H1 (cell line): Measurements from ENCODE around the gene ANKRD66. TPM values are rescaled to one million over a fixed set of nuclear protein-coding genes. Genes with fewer than 3 reads are reported as not detected.

Experiments used
- CTCF ChIA-PET: fragments of 300-600 bp; sonication (Branson Sonifier 250); formaldehyde crosslinking; loops from one replicate; lab custom pipeline; 2021; ENCODE audit not compliant: partially characterized antibody; lab: Charles Lee
- POLR2A ChIA-PET: fragments of 300-600 bp; sonication (Branson Sonifier 250); formaldehyde crosslinking; loops from one replicate; lab custom pipeline; 2021; ENCODE audit warnings: inconsistent platforms; ENCODE audit not compliant: partially characterized antibody; lab: Charles Lee
- DNase-seq, 2 experiments: peaks; one replicate each; pipeline versions ENCODE4 v3.0.0 to v3.0.0-alpha.2; 2010 to 2022; ENCODE audit warnings: low spot score in 2 of 2, low read depth in 1 of 2, mixed read lengths in 1 of 2
- FAIRE-seq: peaks from 2 replicates; lab custom pipeline; 2011; peaks lifted over from hg19 to GRCh38; lab: Jason Lieb, UNC
- H2AFZ ChIP-seq: 2 replicates; pipeline ENCODE4 v1.8.1; 2012; ENCODE audit warnings: low read length, inconsistent platforms
- H2AK5ac ChIP-seq: 2 replicates; pipeline ENCODE4 v1.6.1; 2013; ENCODE audit warnings: low read depth, low read length
- H2BK120ac ChIP-seq: replicated peaks from 2 replicates; pipeline ENCODE3; 2013; ENCODE audit warnings: low read depth, low read length, inconsistent platforms
- H2BK12ac ChIP-seq: 2 replicates; pipeline ENCODE4 v1.6.1; 2013; ENCODE audit warnings: low read depth, low read length
- H2BK15ac ChIP-seq: 2 replicates; pipeline ENCODE4 v1.6.1; 2013; ENCODE audit warnings: low read length
- H2BK20ac ChIP-seq: 2 replicates; pipeline ENCODE4 v1.6.1; 2013; ENCODE audit warnings: low read length
- H2BK5ac ChIP-seq: 2 replicates; pipeline ENCODE4 v1.6.1; 2013; ENCODE audit warnings: low read depth, low read length
- H3K14ac ChIP-seq: 2 replicates; pipeline ENCODE4 v1.6.1; 2013; ENCODE audit warnings: inconsistent platforms; ENCODE audit not compliant: insufficient read length
- H3K18ac ChIP-seq: 2 replicates; pipeline ENCODE4 v1.6.1; 2013; ENCODE audit warnings: low read length; ENCODE audit errors: extremely low read depth
- H3K23ac ChIP-seq: 2 replicates; pipeline ENCODE4 v1.6.1; 2013; ENCODE audit warnings: inconsistent platforms; ENCODE audit not compliant: insufficient read length
- H3K23me2 ChIP-seq: 2 replicates; pipeline ENCODE4 v1.6.1; 2013; ENCODE audit warnings: low read depth, low read length
- H3K27ac ChIP-seq: 2 replicates; pipeline ENCODE4 v1.6.1; 2011; ENCODE audit warnings: low read depth, low read length, inconsistent platforms
- H3K27me3 ChIP-seq, 4 experiments: replicated peaks in 1 of 4; 1 replicate in 1 of 4; 2 replicates in 3 of 4; pipeline versions ENCODE4 v1.6.1 to v1.8.1; 2011 to 2013; ENCODE audit warnings: low read length in 3 of 4, mild to moderate bottlenecking in 3 of 4, inconsistent platforms in 2 of 4, mixed read lengths in 2 of 4, moderate library complexity in 1 of 4; ENCODE audit not compliant: control insufficient read depth in 3 of 4, insufficient read depth in 3 of 4; ENCODE audit errors: extremely low read depth in 1 of 4
- H3K36me3 ChIP-seq, 4 experiments: 2 replicates each; pipeline versions ENCODE4 v1.6.1 to v1.8.1; 2011 to 2013; ENCODE audit warnings: mild to moderate bottlenecking in 4 of 4, low read length in 3 of 4, moderate library complexity in 2 of 4, control low read depth in 1 of 4, inconsistent platforms in 1 of 4; ENCODE audit not compliant: insufficient read depth in 4 of 4, control insufficient read depth in 2 of 4
- H3K4ac ChIP-seq: replicated peaks from 2 replicates; pipeline ENCODE3; 2013; ENCODE audit warnings: low read length, low read depth, mixed read lengths, inconsistent platforms; ENCODE audit not compliant: insufficient read length
- H3K4me1 ChIP-seq, 4 experiments: replicated peaks in 1 of 4; 1 replicate in 1 of 4; 2 replicates in 3 of 4; pipeline versions ENCODE4 v1.6.1 to v1.8.1; 2011 to 2013; ENCODE audit warnings: low read length in 3 of 4, inconsistent platforms in 2 of 4, mixed read lengths in 1 of 4; ENCODE audit not compliant: insufficient read depth in 4 of 4, control insufficient read depth in 3 of 4
- H3K4me2 ChIP-seq, 2 experiments: 2 replicates each; pipeline versions ENCODE4 v1.6.1 to v1.8.1; 2011 to 2013; ENCODE audit warnings: low read depth in 2 of 2, low read length in 2 of 2, control low read depth in 1 of 2, inconsistent platforms in 1 of 2, mild to moderate bottlenecking in 1 of 2; ENCODE audit not compliant: insufficient read depth in 1 of 2
- H3K4me3 ChIP-seq, 4 experiments: fragments of 200-600, 300-600 bp in 1 of 4; sonication (generic), shearing (Covaris generic), sonication (Bioruptor Twin) in 1 of 4; 2 replicates each; pipeline versions ENCODE4 v1.5.1 to v1.8.1; 2011 to 2016; ENCODE audit warnings: low read length in 4 of 4, low read depth in 3 of 4, control low read depth in 2 of 4, inconsistent platforms in 2 of 4, mild to moderate bottlenecking in 2 of 4, mixed read lengths in 1 of 4, moderate library complexity in 1 of 4; ENCODE audit not compliant: insufficient read depth in 2 of 4; ENCODE audit errors: extremely low read depth in 1 of 4
- H3K56ac ChIP-seq: replicated peaks from 2 replicates; pipeline ENCODE3; 2013; ENCODE audit warnings: low read depth, mild to moderate bottlenecking, mixed read lengths, low read length, inconsistent platforms; ENCODE audit not compliant: insufficient read length
- H3K79me1 ChIP-seq: 2 replicates; pipeline ENCODE4 v1.6.1; 2013; ENCODE audit warnings: low read depth, low read length, control low read depth
- H3K79me2 ChIP-seq, 2 experiments: 2 replicates each; pipeline versions ENCODE4 v1.6.1 to v1.8.1; 2012 to 2013; ENCODE audit warnings: low read length in 2 of 2, mild to moderate bottlenecking in 2 of 2, inconsistent platforms in 1 of 2; ENCODE audit not compliant: insufficient read depth in 2 of 2, control insufficient read depth in 1 of 2
- H3K9ac ChIP-seq, 4 experiments: replicated peaks in 1 of 4; 1 replicate in 1 of 4; 2 replicates in 3 of 4; pipeline versions ENCODE4 v1.6.1 to v1.8.1; 2011 to 2013; ENCODE audit warnings: low read depth in 3 of 4, low read length in 3 of 4, control low read depth in 2 of 4, mild to moderate bottlenecking in 2 of 4, moderate library complexity in 2 of 4, inconsistent platforms in 1 of 4; ENCODE audit errors: extremely low read depth in 1 of 4
- H3K9me3 ChIP-seq, 2 experiments: 2 replicates each; pipeline versions ENCODE4 v1.6.1 to v1.8.1; 2012 to 2013; ENCODE audit warnings: mild to moderate bottlenecking in 2 of 2, moderate library complexity in 2 of 2, control low read depth in 1 of 2, inconsistent platforms in 1 of 2, low read depth in 1 of 2, low read length in 1 of 2, mixed read lengths in 1 of 2; ENCODE audit not compliant: insufficient read depth in 2 of 2
- H4K20me1 ChIP-seq, 2 experiments: replicated peaks in 1 of 2; 2 replicates each; pipeline versions ENCODE3 to v1.8.1; 2011 to 2013; ENCODE audit warnings: inconsistent platforms in 2 of 2, low read length in 2 of 2, mild to moderate bottlenecking in 1 of 2; ENCODE audit not compliant: insufficient read depth in 2 of 2, control insufficient read depth in 1 of 2
- H4K5ac ChIP-seq: 2 replicates; pipeline ENCODE4 v1.6.1; 2013; ENCODE audit warnings: low read length, low read depth, mixed read lengths, inconsistent platforms; ENCODE audit not compliant: insufficient read length
- H4K8ac ChIP-seq: 2 replicates; pipeline ENCODE4 v1.8.0; 2013; ENCODE audit warnings: mild to moderate bottlenecking, moderate library complexity, low read length, inconsistent platforms; ENCODE audit not compliant: insufficient read depth; ENCODE audit errors: extremely low read depth
- H4K91ac ChIP-seq: replicated peaks from 2 replicates; pipeline ENCODE3; 2013; ENCODE audit warnings: low read length, mixed read lengths, inconsistent platforms; ENCODE audit not compliant: insufficient read length
- CEBPB ChIP-seq: IDR thresholded peaks from 2 replicates; pipeline ENCODE4 v1.6.1; 2012; ENCODE audit warnings: low read depth, low read length
- WGBS, 2 experiments: shearing (Covaris generic) in 1 of 2; methylation state at CpG; one replicate each; pipeline versions ENCODE4 v1.1.6 to v1.1.7; 2013 to 2015; ENCODE audit warnings: low lambda C conversion rate in 2 of 2, mixed read lengths in 2 of 2, inconsistent platforms in 1 of 2, low coverage in 1 of 2, missing lambda C conversion rate in 1 of 2; ENCODE audit not compliant: insufficient replicate concordance in 2 of 2, insufficient coverage in 1 of 2, insufficient read length in 1 of 2; ENCODE audit errors: extremely low coverage in 1 of 2, missing lambda C conversion rate in 1 of 2; 5-methylcytosine and 5-hydroxymethylcytosine counted together
- polyA plus RNA-seq, 7 experiments: library from polyadenylated mRNA; depleted of rRNA in 3 of 7; stranded (reverse) in 5 of 7; unstranded in 2 of 7; fragments of >200 nt in 5 of 7; fragments of 200-250 nt in 2 of 7; gene quantifications; 1 replicate in 5 of 7; 2 replicates in 1 of 7; 4 replicates in 1 of 7; pipeline versions ENCODE4 v1.2.1 to v1.2.3, GENCODE V29; 2011 to 2013; ENCODE audit warnings: missing spikeins in 2 of 7, mixed read lengths in 2 of 7
- total RNA-seq: library from RNA; stranded (reverse); fragmentation: NEBNext Ultra II Directional; extraction: Animal tissue kit (Norgen Biotek cat#: 25700); gene quantifications from 2 replicates; pipeline ENCODE4 v1.2.1, GENCODE V29; 2021

ANKRD66 gene
- total and polyA plus RNA-seq, 2 of the 8 experiments (the other 6 are each of a cell fraction or from before 2014, with no cell fraction given): 0.05 TPM; not detected in 1

DNA sequence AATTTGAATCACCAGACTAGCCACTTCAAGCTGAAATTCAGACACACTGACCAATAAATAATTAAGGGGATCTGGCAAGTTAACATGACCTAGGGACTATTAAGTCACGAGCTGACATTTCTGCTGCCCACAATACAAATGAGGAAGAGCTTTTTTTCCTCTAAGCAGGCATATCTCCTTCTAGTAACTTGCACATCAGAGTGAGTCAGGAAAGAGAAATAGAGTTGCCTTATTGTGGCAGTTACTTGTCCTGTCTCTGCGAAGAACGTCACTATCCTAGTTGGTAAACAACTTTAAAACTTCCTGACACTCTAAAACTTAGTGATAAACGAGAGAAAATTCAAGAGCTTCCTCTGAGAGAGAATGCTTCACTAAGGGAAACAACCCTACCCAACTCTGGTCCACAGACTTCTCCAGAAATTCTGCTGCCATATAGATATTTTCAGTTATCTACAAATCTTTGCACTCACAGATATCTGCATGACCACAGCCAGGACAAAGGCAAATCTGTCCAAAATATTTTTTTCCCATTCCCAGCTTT lies 15.7 kb upstream of the ANKRD66 start:
- no peak for FAIRE-seq
- Histone ChIP-seq H4K8ac (no peak overlapping the region), H2AFZ (no peak overlapping the region), H3K4me2 (no peak overlapping the region), H2BK20ac (no peak overlapping the region), H2BK120ac (no peak overlapping the region), H3K18ac (no peak overlapping the region), H2AK5ac (no peak overlapping the region), H3K36me3 (no peaks in the 10 kb centered on the region), H2BK12ac (no peak overlapping the region), H2BK5ac (no peak overlapping the region), H3K79me1 (no peaks in the 10 kb centered on the region), H3K4me1 (peaks cover 0 to 1% (median 0%) of the 10 kb centered on the region in 4 experiments; a peak in 3 of 7 replicates), H3K27me3 (peaks cover 0 to 14% (median 7%) of the 10 kb centered on the region in 4 experiments; a peak in 5 of 7 replicates), H3K23ac (no peak overlapping the region), H3K4me3 (no peak overlapping the region), H3K4ac (no peak overlapping the region), H3K14ac (no peak overlapping the region), H2BK15ac (no peak overlapping the region), H3K9me3 (no peaks in the 10 kb centered on the region), H3K27ac (no peak overlapping the region), H3K56ac (no peak overlapping the region), H4K5ac (no peak overlapping the region), H4K91ac (no peak overlapping the region), H3K23me2 (peaks cover 15% of the 10 kb centered on the region), H3K79me2 (no peaks in the 10 kb centered on the region), H3K9ac (no peak overlapping the region), H4K20me1 (no peaks in the 10 kb centered on the region)
- CTCF ChIA-PET: interaction anchor here (0.9 to 1.1 kb wide), 3 partner anchors 44 to 290 kb away, joined by 3 read pairs; no protein-coding TSS in a partner anchor
- POLR2A ChIA-PET: no interaction called here
- no peak for DNase-seq
- TF ChIP-seq CEBPB: no peak
- 89% methylated on average over 4 of the region's 4 CpGs; no CpG with 5 or more reads in 1 of the 2 experiments for WGBS, 2 experiments
